HG03520 (cell line): ENCODE data around the gene NLRP7.
"Not testable (repeated sequence)": the region's sequence is repeated elsewhere in the genome, so short reads cannot be mapped to it uniquely, and the experiment has no call there.

ENCODE experiments used
- ATAC-seq: cut with Tn5 transposase; IDR thresholded peaks from one replicate; pipeline ENCODE4 v1.9.1; 2021; ENCODE audit warnings: mild to moderate bottlenecking, moderate library complexity; ENCODE audit not compliant: unreplicated experiment

The NLRP7 gene

DNA sequence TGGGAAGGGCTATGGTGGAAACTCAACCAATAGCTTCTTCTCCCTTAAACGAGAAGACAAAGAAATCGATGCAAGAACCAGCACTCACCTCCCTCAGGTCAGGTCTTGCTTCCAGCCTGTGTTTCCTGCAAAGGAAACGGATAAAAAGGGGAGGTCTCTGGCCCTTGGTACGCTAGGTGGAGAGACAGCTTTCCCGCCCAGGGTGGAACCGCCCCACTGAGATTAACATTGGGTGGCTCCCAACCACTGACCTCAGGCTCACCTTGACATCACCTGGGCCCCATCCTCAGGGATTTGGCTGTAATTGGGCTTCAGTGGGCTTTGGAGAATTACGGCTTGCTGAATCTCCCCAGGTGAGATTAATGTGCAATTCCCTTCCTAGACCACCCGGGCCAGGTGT is at the start of gene NLRP7:
TSS of gene NLRP7 (minus strand) at position 150 of the 400 bp plus-strand sequence.
- ATAC-seq = no peak

DNA sequence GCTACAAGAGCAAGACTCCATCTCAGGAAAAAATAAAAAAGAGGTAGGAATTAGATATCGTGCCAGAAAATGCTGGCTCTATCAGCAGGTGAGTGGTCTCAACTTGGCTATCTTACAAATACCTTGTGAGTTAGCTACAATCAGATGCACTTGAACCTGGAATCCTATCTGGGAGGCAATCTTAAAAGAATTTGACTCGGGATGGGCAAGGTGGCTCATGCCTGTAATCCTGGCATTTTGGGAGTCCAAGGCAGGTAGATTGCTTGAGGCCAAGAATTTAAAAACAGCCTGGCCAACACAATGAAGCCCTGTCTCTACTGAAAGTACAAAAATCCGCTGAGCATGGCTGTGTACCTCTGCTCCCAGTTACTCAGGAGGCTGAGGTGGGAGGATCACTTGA is 48.2 kb upstream of the NLRP7 start:
- ATAC-seq = no peak

GRCh38 chr19:54989531-54989930 is 42.2 kb upstream of the NLRP7 start:
- not testable (repeated sequence) for ATAC-seq

DNA sequence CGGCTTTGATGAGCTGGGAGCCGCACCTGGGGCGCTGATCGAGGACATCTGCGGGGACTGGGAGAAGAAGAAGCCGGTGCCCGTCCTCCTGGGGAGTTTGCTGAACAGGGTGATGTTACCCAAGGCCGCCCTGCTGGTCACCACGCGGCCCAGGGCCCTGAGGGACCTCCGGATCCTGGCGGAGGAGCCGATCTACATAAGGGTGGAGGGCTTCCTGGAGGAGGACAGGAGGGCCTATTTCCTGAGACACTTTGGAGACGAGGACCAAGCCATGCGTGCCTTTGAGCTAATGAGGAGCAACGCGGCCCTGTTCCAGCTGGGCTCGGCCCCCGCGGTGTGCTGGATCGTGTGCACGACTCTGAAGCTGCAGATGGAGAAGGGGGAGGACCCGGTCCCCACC is 35.2 kb upstream of the NLRP7 start:
- not testable (repeated sequence) for ATAC-seq

DNA sequence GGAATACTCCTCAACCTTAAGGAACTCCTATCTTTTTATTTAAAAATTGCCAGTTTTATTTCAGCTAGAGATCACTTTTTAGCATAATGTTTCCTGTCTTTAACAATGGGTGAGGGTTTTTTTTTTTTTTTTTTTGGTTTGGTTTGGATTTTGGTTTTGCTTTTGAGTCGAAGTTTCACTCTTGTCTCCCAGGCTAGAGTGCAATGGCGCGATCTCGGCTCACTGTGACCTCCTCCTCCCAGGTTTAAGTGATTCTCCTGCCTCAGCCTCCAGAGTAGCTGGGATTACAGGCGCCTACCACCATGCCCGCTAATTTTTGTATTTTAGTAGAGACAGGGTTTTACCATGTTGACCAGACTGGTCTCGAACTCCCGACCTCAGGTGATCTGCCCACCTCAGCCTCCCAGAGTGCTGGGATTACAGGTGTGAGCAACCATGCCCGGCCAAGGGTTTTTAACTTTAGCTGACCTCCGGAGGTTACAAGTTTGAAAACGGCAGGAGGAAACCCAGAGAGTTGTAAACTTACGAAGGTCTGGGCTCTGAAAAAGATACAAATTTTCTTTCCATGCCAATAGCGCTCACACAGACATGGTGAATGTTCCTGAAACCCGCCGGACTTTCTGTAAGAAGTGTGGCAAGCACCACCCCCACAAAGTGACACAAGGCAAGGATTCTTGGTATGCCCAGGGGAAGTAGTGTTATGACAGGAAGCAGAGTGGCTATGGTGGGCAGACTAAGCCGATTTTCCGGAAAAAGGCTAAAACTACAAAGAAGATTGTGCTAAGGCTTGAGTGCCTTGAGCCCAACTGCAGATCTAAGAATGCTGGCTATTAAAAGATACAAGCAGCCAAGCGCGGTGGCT is 26.1 kb upstream of the NLRP7 start:
- not testable (repeated sequence) for ATAC-seq

DNA sequence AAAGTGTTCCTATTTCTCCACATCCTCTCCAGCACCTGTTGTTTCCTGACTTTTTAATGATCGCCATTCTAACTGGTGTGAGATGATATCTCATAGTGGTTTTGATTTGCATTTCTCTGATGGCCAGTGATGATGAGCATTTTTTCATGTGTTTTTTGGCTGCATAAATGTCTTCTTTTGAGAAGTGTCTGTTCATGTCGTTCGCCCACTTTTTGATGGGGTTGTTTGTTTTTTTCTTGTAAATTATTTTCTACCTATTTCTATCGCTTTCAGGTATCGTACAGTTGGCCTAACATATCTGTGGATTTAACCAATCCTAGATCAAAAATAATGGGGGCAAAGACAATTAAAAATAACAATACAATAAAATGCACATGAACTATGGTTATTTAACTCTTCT is 24.1 kb upstream of the NLRP7 start:
- ATAC-seq = not testable (repeated sequence)

- no peak for ATAC-seq
Observed at GRCh38 chr19:54969647-54970046, 22.3 kb upstream of the NLRP7 start.

DNA sequence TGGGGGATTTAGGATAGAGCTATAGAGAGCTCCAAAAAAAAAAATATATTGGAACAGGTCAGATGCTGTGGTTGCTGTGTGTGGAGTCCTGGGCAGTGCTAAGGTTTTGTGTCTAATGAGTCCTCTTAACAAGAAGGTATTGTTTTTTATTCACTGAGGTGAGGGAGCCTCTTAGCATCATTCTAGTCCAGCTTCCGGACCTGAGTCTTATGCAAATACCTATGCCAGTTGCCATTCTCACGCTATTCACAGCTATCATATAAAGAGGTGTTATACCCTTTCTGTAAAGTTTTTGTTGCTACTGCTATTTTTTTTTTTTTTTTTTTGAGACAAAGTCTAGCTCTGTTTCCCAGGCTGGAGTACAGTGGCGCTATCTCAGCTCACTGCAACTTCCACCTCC is 20.3 kb upstream of the NLRP7 start:
- ATAC-seq = no peak

DNA sequence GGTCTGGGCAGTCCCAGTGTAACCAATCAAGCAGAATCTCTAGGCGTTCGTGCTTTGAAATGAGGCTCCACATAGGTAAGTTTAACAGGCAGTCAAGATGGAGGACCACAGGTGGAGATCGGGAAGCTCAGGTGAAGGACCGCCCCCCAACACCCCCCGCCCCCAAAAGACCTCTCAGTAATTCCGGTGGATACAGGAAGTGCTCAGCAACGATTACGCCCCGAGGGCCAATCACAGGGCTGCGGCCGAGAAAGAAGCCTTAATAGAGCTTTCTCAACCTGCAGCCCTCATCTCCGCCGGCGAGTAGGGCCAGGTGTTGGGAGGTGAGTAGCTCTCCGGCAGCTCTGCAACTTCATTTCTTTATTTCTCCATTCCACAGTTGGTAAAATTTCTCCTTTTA is 17.7 kb upstream of the NLRP7 start:
- not testable (repeated sequence) for ATAC-seq

DNA sequence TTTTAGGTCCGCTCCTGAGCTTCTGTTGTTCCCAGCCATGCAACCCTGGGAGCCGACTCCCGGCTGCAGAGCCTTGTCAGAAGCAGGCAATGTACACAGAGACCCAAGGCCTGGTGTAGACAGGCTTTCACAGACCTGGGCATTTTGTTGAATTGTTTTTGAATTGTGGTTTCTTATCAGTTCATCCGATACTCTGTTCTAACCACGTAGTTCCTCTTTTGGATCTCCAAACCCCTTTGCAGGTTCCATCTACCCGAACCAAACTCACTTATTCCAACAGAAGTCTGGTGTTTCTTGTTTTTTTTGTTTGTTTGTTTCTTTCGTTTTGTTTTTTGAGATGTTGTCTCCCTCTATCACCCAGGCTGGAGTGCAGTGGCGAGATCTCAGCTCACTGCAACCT is 12.5 kb upstream of the NLRP7 start:
- ATAC-seq = no peak

GRCh38 chr19:54955376-54955775 is 8.0 kb upstream of the NLRP7 start:
- no peak for ATAC-seq

DNA sequence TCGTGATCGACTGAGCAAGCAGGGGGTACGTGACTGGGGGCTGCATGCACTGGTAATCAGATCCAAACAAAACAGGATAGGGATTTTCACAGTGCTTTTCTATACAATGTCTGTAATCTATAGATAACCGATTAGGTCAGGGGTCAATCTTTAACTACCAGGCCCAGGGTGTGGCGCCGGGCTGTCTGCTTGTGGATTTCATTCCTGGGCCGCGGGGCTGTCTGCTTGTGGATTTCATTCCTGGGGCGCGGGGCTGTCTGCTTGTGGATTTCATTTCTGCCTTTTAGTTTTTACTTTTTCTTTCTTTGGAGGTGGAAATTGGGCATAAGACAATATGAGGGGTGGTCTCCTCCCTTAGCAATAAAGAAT is 6.0 kb upstream of the NLRP7 start:
- not testable (repeated sequence) for ATAC-seq

DNA sequence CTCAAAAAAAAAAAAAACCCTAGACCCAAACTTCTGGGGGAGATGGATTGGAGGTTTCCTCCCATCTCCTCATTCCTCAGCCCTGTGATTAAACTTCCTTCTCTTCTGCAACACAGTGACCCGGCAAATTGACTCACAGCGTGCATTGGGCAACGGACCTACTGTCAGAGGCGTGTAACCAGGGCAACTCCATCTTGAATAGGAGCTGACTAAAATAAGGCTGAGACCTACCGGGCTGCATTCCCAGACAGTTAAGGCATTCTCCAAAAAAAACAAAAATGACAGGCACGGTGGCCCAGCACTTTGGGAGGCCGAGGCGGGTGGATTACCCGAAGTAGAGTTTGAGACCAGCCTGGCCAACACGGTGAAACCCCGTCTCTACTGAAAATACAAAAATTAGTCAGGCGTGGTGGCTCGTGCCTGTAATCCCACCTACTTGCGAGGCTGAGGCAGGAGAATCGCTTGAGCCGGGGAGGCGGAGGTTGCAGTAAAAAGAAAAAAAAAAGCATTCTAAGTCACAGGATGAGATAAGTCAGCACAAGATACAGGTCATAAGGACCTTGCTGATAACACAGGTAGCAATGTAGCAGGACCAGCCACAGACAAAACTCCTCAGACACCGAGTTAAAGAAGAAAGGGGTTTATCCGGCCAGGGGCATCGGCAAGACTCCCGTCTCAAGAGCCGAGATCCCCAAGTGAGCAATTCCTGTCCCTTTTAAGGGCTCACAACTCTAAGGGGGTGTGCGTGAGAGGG is 5.4 kb upstream of the NLRP7 start:
- no peak for ATAC-seq

DNA sequence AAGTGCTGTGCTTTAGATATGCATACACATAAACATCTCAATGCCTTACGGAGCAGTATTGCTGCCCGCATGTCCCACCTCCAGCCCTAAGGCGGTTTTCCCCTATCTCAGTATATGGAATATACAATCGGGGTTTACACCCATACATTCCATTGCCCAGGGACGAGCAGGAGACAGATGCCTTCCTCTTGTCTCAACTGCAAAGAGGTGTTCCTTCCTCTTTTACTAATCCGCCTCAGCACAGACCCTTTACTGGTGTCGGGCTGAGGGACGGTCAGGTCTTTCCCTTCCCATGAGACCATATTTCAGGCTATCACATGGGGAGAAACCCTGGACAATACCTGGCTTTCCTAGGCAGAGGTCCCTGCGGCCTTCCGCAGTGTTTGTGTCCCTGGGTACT is 3.2 kb upstream of the NLRP7 start:
- ATAC-seq = not testable (repeated sequence)

DNA sequence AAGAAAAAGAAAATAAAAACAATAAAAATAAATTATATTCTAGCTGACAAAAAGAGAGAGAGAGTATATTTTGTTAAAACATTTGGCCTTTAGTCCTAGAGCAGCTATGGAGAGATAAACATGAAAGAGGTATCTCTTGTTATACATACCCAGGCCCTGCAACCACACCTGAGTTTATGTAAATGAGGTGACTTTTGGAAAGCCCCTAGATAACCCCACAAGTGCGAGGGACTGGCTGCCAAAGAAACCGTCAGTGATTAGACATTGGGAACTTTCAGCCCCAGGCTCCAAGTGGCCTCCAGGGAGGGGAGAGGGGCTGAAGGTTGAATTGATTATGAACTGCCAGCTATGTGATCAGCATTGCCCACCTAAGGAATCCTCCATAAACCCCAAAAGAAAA is 2.1 kb upstream of the NLRP7 start:
- no peak for ATAC-seq

DNA sequence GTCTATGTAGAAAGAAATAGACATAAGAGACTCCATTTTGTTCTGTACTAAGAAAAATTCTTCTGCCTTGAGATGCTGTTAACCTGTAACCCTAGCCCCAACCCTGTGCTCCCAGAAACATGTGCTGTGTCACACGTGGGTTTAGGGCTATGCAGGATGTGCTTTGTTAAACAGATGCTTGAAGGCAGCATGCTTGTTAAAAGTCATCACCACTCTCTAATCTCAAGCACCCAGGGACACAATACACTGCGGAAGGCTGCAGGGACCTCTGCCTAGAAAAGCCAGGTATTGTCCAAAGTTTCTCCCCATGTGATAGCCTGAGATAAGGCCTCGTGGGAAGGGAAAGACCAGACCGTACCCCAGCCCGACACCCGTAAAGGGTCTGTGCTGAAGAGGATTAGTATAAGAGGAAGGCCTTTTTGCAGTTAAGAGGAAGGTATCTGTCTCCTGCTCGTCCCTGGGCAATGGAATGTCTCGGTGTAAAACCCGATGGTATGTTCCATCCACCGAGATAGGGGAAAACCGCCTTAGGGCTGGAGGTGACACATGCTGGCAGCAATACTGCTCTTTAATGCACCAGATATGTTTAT is 3.5 kb downstream of the NLRP7 start:
- not testable (repeated sequence) for ATAC-seq

GRCh38 chr19:54939538-54939937 is 7.8 kb downstream of the NLRP7 start:
- ATAC-seq = not testable (repeated sequence)

- ATAC-seq = no peak
Observed at GRCh38 chr19:54938906-54939305, 8.4 kb downstream of the NLRP7 start.

- no peak for ATAC-seq
Observed at GRCh38 chr19:54937926-54938325, 9.4 kb downstream of the NLRP7 start.

DNA sequence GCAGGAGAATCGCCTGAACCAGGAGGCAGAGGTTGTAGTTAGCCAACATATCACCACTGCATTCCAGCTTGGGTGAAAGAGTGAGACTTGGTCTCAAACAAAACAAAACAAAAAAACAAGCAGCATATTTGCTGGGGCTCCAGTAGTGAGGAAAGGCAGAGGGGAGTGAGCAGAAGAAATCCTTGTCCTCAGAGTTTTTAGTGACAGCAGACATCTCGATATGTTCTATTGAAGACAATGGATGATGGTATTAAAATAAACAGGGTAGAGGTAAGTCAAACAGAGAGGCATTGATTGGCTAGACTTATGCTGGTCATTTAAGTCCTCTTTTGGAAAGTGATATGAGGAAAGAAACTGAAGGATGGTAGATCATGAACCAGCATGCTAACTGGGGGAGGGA is 19.0 kb downstream of the NLRP7 start:
- ATAC-seq = no peak

DNA sequence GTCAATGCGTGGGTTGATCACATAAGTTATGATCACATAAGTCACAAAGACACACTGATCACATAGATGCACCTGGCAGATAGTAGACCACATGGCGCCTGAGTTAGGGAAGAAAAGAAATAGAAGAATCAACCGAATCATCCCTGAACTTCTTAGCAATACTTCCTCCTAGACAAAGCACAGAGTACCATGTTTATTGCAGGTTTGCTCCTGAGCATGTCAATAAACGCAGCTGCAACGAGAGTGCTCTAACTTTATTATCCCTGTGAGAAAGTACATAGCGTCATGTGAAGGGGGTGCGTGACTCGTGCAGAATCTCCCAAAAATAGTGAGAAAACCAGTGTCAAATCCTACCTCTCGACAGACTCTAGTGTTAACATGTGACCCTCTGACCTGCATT is 24.1 kb downstream of the NLRP7 start:
- no peak for ATAC-seq

DNA sequence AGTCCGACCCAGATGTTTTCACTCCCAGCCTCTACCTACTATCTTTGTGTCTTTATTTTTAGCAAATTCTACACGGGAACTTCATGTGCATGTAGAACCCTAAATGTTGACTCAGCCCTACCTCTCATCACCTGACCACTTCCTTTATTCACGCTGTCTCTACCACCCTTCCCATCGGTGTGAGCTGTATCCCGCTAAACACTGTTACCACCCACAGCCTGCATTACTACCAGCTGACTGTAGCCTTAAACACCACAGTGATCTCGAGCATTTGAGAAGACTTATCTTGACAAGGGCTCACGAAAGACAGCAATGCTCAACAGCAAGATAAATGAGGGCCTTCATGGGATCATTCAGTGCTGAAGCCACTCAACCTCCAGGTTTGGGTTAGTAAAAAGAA is 26.2 kb downstream of the NLRP7 start:
- ATAC-seq = no peak
